ENCODE measurements around the gene GSK3A. TPM values are rescaled to one million over a fixed set of nuclear protein-coding genes. Genes with fewer than 3 reads are reported as not detected.
"Not testable (repeated sequence)": the region's sequence is repeated elsewhere in the genome, so short reads cannot be mapped to it uniquely, and the experiment has no call there.

GSK3A gene
- total and polyA plus RNA-seq, 2 experiments from 2014 or later = 17.7 to 40.7 TPM

DNA sequence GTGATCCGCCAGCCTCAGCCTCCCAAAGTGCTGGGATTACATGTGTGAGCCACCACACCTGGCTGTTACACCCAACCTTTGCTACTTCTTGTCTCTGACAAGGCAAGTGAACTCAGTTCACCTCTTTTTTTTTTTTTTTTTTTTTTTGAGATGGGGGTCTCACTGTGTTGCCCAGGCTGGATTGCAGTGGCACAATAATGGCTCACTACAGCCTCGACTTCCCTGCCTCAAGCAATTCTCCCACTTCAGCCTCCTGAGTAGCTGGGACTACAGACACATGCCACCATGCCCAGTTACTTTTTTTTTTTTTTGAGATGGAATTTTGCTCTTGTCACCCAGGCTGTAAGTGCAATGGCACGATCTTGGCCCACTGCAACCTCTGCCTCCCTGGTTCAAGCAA lies 15.4 kb upstream of the GSK3A start:
- not testable (repeated sequence) for H3K9me2 ChIP-seq (ENCODE audit: insufficient read depth); DNase-seq (ENCODE audit: low spot score); H3K9me3 Mint-ChIP-seq; H3K4me1 Mint-ChIP-seq; ATAC-seq; H3K4me3 Mint-ChIP-seq; H3K4me1 ChIP-seq (ENCODE audit: insufficient read depth); H2AFZ ChIP-seq; H3K36me3 ChIP-seq (ENCODE audit: insufficient read depth); H3K4me3 ChIP-seq; H3K27ac Mint-ChIP-seq; H3K27ac ChIP-seq (ENCODE audit: low read depth); H3K4me2 ChIP-seq; H4K20me1 ChIP-seq (replicated peaks; ENCODE audit: insufficient read depth); H3K36me3 Mint-ChIP-seq (ENCODE audit: low read depth)
- peaks cover 11% of the 10 kb centered on the region for H3K79me2 ChIP-seq (replicated peaks; ENCODE audit: insufficient read depth)
- peaks cover 17% of the 10 kb centered on the region for H3K27me3 ChIP-seq (ENCODE audit: insufficient read depth)
- peaks cover 27% of the 10 kb centered on the region for H3K27me3 Mint-ChIP-seq (ENCODE audit: insufficient read depth, low read depth, poor library complexity)
- peaks cover 17% of the 10 kb centered on the region for H3F3A ChIP-seq (replicated peaks; ENCODE audit: low read depth)

DNA sequence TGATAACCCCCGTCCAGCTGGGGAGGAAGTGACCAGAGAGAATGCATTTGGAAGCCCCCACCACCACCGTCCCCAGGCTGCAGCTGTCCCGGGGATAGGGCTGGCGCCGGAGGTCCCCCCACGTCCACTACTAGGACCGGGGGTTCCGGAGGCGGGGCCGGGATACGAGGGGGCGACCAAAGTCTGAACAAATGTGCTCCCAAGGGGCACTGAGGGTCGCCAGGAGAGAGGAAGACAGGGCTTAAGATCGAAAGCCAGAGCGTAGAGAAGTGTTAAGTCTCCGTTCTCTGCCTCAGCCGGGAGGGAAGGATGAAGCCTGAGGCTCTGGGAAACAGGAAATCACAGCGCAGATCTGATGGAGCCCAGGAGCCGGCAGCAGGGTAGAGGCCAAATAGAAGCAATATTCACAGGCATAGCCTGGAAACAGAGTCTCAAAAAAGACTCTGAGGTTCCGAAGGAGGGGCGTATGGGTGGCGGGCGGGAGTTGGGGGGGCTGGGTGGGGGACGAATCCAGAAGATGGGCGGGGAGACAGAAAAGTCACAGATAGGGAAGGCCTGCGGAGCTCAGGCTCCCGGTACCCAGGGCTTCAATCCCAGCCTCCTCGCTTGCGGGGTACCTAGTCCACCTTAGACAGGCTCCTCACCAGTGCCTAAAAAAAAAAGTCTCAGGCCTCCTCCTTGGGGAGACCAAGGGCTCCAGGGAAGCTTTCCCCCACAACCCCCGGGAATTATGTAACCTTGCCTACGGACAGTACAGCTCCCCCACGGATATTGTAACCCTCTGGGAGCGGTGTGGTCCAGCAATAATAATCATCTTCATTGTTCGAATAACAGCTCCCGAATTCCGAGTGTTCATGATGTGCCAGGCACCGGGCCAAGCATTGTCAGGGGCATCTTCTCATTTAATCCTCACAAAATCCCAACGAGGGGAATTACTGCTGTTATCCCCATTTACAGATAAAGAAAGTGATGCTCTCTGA lies 13.7 kb upstream of the GSK3A start:
- H3K27me3 ChIP-seq (ENCODE audit: insufficient read depth) = peaks cover 17% of the 10 kb centered on the region
- peak overlapping the region; percentile 99 for H3K4me2 ChIP-seq
- H3K9me2 ChIP-seq (ENCODE audit: insufficient read depth) = no peaks in the 10 kb centered on the region
- peaks cover 24% of the 10 kb centered on the region for H3K4me1 Mint-ChIP-seq
- ATAC-seq (peak; percentile 16), DNase-seq (ENCODE audit: low spot score) (peak; percentile 79)
- H2AFZ ChIP-seq = peak overlapping the region; percentile 89; the same call in 1 of the 2 replicates
- peaks cover 19% of the 10 kb centered on the region for H3K4me1 ChIP-seq (ENCODE audit: insufficient read depth)
- peaks cover 24% of the 10 kb centered on the region for H3K79me2 ChIP-seq (replicated peaks; ENCODE audit: insufficient read depth)
- H3K27me3 Mint-ChIP-seq (ENCODE audit: insufficient read depth, low read depth, poor library complexity) = peaks cover 35% of the 10 kb centered on the region
- H3K4me3 ChIP-seq = peak overlapping the region; percentile 96
- H3K36me3 ChIP-seq (ENCODE audit: insufficient read depth) = no peaks in the 10 kb centered on the region
- TF ChIP-seq ZNF114 (CRISPR knock-in tag; IDR thresholded peaks at IDR 0.05) (no peak), EZH2 (IDR thresholded peaks at IDR 0.05; ENCODE audit: low read depth, unreplicated experiment) (no peak), CREB1 (CRISPR knock-in tag; IDR thresholded peaks at IDR 0.05; ENCODE audit: low read depth) (no peak), ZNF331 (CRISPR knock-in tag; IDR thresholded peaks at IDR 0.05; ENCODE audit: low read depth) (no peak)
- TF ChIP-seq, protein P1, sequence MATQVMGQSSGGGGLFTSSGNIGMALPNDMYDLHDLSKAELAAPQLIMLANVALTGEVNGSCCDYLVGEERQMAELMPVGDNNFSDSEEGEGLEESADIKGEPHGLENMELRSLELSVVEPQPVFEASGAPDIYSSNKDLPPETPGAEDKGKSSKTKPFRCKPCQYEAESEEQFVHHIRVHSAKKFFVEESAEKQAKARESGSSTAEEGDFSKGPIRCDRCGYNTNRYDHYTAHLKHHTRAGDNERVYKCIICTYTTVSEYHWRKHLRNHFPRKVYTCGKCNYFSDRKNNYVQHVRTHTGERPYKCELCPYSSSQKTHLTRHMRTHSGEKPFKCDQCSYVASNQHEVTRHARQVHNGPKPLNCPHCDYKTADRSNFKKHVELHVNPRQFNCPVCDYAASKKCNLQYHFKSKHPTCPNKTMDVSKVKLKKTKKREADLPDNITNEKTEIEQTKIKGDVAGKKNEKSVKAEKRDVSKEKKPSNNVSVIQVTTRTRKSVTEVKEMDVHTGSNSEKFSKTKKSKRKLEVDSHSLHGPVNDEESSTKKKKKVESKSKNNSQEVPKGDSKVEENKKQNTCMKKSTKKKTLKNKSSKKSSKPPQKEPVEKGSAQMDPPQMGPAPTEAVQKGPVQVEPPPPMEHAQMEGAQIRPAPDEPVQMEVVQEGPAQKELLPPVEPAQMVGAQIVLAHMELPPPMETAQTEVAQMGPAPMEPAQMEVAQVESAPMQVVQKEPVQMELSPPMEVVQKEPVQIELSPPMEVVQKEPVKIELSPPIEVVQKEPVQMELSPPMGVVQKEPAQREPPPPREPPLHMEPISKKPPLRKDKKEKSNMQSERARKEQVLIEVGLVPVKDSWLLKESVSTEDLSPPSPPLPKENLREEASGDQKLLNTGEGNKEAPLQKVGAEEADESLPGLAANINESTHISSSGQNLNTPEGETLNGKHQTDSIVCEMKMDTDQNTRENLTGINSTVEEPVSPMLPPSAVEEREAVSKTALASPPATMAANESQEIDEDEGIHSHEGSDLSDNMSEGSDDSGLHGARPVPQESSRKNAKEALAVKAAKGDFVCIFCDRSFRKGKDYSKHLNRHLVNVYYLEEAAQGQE (IDR thresholded peaks at IDR 0.05; ENCODE audit: unreplicated experiment) = no peak
- TF ChIP-seq, protein P2, sequence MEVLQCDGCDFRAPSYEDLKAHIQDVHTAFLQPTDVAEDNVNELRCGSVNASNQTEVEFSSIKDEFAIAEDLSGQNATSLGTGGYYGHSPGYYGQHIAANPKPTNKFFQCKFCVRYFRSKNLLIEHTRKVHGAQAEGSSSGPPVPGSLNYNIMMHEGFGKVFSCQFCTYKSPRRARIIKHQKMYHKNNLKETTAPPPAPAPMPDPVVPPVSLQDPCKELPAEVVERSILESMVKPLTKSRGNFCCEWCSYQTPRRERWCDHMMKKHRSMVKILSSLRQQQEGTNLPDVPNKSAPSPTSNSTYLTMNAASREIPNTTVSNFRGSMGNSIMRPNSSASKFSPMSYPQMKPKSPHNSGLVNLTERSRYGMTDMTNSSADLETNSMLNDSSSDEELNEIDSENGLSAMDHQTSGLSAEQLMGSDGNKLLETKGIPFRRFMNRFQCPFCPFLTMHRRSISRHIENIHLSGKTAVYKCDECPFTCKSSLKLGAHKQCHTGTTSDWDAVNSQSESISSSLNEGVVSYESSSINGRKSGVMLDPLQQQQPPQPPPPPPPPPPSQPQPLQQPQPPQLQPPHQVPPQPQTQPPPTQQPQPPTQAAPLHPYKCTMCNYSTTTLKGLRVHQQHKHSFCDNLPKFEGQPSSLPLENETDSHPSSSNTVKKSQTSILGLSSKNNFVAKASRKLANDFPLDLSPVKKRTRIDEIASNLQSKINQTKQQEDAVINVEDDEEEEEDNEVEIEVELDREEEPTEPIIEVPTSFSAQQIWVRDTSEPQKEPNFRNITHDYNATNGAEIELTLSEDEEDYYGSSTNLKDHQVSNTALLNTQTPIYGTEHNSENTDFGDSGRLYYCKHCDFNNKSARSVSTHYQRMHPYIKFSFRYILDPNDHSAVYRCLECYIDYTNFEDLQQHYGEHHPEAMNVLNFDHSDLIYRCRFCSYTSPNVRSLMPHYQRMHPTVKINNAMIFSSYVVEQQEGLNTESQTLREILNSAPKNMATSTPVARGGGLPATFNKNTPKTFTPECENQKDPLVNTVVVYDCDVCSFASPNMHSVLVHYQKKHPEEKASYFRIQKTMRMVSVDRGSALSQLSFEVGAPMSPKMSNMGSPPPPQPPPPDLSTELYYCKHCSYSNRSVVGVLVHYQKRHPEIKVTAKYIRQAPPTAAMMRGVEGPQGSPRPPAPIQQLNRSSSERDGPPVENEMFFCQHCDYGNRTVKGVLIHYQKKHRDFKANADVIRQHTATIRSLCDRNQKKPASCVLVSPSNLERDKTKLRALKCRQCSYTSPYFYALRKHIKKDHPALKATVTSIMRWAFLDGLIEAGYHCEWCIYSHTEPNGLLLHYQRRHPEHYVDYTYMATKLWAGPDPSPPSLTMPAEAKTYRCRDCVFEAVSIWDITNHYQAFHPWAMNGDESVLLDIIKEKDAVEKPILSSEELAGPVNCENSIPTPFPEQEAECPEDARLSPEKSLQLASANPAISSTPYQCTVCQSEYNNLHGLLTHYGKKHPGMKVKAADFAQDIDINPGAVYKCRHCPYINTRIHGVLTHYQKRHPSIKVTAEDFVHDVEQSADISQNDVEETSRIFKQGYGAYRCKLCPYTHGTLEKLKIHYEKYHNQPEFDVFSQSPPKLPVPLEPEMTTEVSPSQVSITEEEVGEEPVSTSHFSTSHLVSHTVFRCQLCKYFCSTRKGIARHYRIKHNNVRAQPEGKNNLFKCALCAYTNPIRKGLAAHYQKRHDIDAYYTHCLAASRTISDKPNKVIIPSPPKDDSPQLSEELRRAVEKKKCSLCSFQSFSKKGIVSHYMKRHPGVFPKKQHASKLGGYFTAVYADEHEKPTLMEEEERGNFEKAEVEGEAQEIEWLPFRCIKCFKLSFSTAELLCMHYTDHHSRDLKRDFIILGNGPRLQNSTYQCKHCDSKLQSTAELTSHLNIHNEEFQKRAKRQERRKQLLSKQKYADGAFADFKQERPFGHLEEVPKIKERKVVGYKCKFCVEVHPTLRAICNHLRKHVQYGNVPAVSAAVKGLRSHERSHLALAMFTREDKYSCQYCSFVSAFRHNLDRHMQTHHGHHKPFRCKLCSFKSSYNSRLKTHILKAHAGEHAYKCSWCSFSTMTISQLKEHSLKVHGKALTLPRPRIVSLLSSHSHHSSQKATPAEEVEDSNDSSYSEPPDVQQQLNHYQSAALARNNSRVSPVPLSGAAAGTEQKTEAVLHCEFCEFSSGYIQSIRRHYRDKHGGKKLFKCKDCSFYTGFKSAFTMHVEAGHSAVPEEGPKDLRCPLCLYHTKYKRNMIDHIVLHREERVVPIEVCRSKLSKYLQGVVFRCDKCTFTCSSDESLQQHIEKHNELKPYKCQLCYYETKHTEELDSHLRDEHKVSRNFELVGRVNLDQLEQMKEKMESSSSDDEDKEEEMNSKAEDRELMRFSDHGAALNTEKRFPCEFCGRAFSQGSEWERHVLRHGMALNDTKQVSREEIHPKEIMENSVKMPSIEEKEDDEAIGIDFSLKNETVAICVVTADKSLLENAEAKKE (CRISPR knock-in tag; IDR thresholded peaks at IDR 0.05) = no peak
- TF ChIP-seq, protein P3, sequence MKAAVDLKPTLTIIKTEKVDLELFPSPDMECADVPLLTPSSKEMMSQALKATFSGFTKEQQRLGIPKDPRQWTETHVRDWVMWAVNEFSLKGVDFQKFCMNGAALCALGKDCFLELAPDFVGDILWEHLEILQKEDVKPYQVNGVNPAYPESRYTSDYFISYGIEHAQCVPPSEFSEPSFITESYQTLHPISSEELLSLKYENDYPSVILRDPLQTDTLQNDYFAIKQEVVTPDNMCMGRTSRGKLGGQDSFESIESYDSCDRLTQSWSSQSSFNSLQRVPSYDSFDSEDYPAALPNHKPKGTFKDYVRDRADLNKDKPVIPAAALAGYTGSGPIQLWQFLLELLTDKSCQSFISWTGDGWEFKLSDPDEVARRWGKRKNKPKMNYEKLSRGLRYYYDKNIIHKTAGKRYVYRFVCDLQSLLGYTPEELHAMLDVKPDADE (IDR thresholded peaks at IDR 0.05) = no peak; the same call in 1 of the 2 replicates
- no peaks in the 10 kb centered on the region for H4K20me1 ChIP-seq (replicated peaks; ENCODE audit: insufficient read depth)
- peaks cover 17% of the 10 kb centered on the region for H3F3A ChIP-seq (replicated peaks; ENCODE audit: low read depth)
- H3K36me3 Mint-ChIP-seq (ENCODE audit: low read depth) = peaks cover 4% of the 10 kb centered on the region; the same call in 1 of the 3 replicates
- H3K27ac ChIP-seq (ENCODE audit: low read depth) = peak overlapping the region; percentile 83; the same call in 1 of the 2 replicates
- H3K9me3 Mint-ChIP-seq = no peaks in the 10 kb centered on the region; the same call in 1 of the 3 replicates
- H3K4me3 Mint-ChIP-seq = peak overlapping the region; percentile 71
- no peak overlapping the region; the same call in 1 of the 2 replicates for H3K27ac Mint-ChIP-seq
